Left colon (tissue), 2 donors: ENCODE measurements around the gene YWHAG. TPM values are rescaled to one million over a fixed set of nuclear protein-coding genes. Genes with fewer than 3 reads are reported as not detected.
"Not testable (repeated sequence)": the region's sequence is repeated elsewhere in the genome, so short reads cannot be mapped to it uniquely, and the experiment has no call there.

Source experiments
- ATAC-seq: fragments of 200-7000 bp; cut with Tn5 transposase; one replicate; pipeline ENCODE4 v1.9.1; 2020; ENCODE audit warnings: mild to moderate bottlenecking, moderate library complexity
- DNase-seq, 2 donors: peaks; one replicate each; pipeline ENCODE4 v3.0.0-alpha.2; 2020
- intact Hi-C, 2 donors: fragments of 100-400 bp; cut with DNase I in 1 of 2; cut with micrococcal nuclease in 1 of 2; formaldehyde crosslinking; loops; one replicate each; pipeline versions ENCODE4 v1.11.2 to v1.14.0; 2022; cut with DNase I, micrococcal nuclease
- total RNA-seq, 2 donors: library from RNA; stranded (reverse); fragmentation: NEBNext Ultra II Directional; extraction: Animal tissue kit (Norgen Biotek cat#: 25700); gene quantifications; one replicate each; pipeline ENCODE4 v1.2.1, GENCODE V29; 2021
- donor health status: DM: no; HTN: no; CAD: no.
- donor health status: DM: yes; HTN: yes; CAD: no.

Gene YWHAG
- total RNA-seq, 2 donors from 2014 or later, result 83.3 to 106 TPM

GRCh38 chr7:76354981-76355730 lies 3.6 kb downstream of the YWHAG start:
- no peak for DNase-seq
- no peak for ATAC-seq
- intact Hi-C loops, result no loop called here

GRCh38 chr7:76354516-76354915 lies 4.3 kb downstream of the YWHAG start:
- DNase-seq (no peak), ATAC-seq (no peak)
- intact Hi-C loops, result no loop called here

- intact Hi-C loops, result no loop called here
- ATAC-seq (no peak), DNase-seq (no peak)
These were observed 5.0 kb downstream of the YWHAG start for GRCh38 chr7:76353744-76354143.

- DNase-seq (no peak), ATAC-seq (no peak)
These were observed 6.6 kb downstream of the YWHAG start for GRCh38 chr7:76352193-76352592.

GRCh38 chr7:76351372-76351771 lies 7.4 kb downstream of the YWHAG start:
- intact Hi-C loops, result no loop called here
- DNase-seq (no peak), ATAC-seq (no peak)

More at GRCh38 chr7:76352193-76352592, 6.6 kb downstream of the YWHAG start:
- intact Hi-C loops, result no loop called here

- DNase-seq (no peak), ATAC-seq (no peak)
- intact Hi-C loops, result no loop called here
These were observed 9.4 kb downstream of the YWHAG start for GRCh38 chr7:76349313-76349885.

- DNase-seq (no peak), ATAC-seq (no peak)
- intact Hi-C loops, result no loop called here
These were observed 11.1 kb downstream of the YWHAG start for GRCh38 chr7:76347710-76348109.

- peak; percentile 17 for ATAC-seq
- intact Hi-C loops, result no loop called here
- DNase-seq, result no peak
These were observed 12.0 kb downstream of the YWHAG start for GRCh38 chr7:76346778-76347177.

- ATAC-seq (peak; percentile 98), DNase-seq (peak in 1 of 2 donors; percentile 60)
- intact Hi-C loops, result no loop called here
These were observed 12.7 kb downstream of the YWHAG start for GRCh38 chr7:76346097-76346496.

GRCh38 chr7:76343931-76344321 lies 14.9 kb downstream of the YWHAG start:
- no peak for ATAC-seq
- DNase-seq, result no peak
- intact Hi-C loops, result no loop called here

GRCh38 chr7:76343294-76343930 lies 15.4 kb downstream of the YWHAG start:
- intact Hi-C loops, result no loop called here
- no peak for DNase-seq
- ATAC-seq, result no peak

GRCh38 chr7:76342222-76342621 lies 16.6 kb downstream of the YWHAG start:
- intact Hi-C loops, result no loop called here
- ATAC-seq, result no peak
- DNase-seq, result no peak

GRCh38 chr7:76340617-76341131 lies 18.1 kb downstream of the YWHAG start:
- intact Hi-C loops, result no loop called here
- no peak for DNase-seq
- ATAC-seq, result no peak

- DNase-seq (no peak), ATAC-seq (no peak)
- intact Hi-C loops, result no loop called here
These were observed 20.3 kb downstream of the YWHAG start for GRCh38 chr7:76338298-76339084.

GRCh38 chr7:76337147-76337546 lies 21.6 kb downstream of the YWHAG start:
- DNase-seq (no peak), ATAC-seq (no peak)
- intact Hi-C loops, result no loop called here

GRCh38 chr7:76336094-76336493 lies 22.7 kb downstream of the YWHAG start:
- intact Hi-C loops, result no loop called here
- no peak for ATAC-seq
- DNase-seq, result no peak

- ATAC-seq, intact Hi-C loops: not testable (repeated sequence)
These were observed 23.4 kb downstream of the YWHAG start for GRCh38 chr7:76335417-76335816.

GRCh38 chr7:76334320-76334967 lies 24.3 kb downstream of the YWHAG start:
- DNase-seq, result no peak
- intact Hi-C loops, result no loop called here
- ATAC-seq, result no peak

More at GRCh38 chr7:76335417-76335816, 23.4 kb downstream of the YWHAG start:
- DNase-seq, result not testable (repeated sequence)
